ENCODE results near the gene CTPS2. TPM values are rescaled to one million over a fixed set of nuclear protein-coding genes. Genes with fewer than 3 reads are reported as not detected.

Gene CTPS2
- total RNA-seq, 1 experiment from 2014 or later, result 20.7 TPM

DNA sequence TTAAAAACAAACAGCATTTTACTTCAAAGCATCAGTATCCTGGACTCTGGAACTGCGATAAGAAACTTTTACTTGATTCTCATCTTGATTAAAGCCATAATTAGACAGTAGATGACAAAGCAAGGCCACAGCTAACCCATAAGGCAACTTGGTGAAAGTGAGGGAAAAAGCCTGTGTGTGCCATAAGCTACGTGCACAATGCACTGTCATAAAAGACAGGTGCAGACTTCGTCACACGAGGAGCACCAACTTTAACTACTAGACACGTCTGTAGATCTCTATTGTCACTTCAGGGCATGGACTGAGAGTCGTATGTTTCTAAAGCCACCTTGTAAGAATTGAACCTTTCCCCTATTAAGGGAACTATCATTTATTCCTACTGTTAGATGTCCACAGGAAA, 13.1 kb downstream of the CTPS2 start:
- Mint-ChIP-seq H3K4me3 (ENCODE audit: unreplicated experiment) (no peak overlapping the region), H3K36me3 (ENCODE audit: insufficient read depth, unreplicated experiment) (peaks cover 26% of the 10 kb centered on the region), H3K9me3 (ENCODE audit: unreplicated experiment) (no peaks in the 10 kb centered on the region), H3K27ac (ENCODE audit: unreplicated experiment) (no peak overlapping the region), H3K4me1 (ENCODE audit: low read depth, unreplicated experiment) (no peaks in the 10 kb centered on the region), H3K27me3 (ENCODE audit: insufficient read depth, unreplicated experiment) (no peaks in the 10 kb centered on the region)
- Histone ChIP-seq H3K4me1 (no peaks in the 10 kb centered on the region), H3K36me3 (ENCODE audit: control insufficient read depth, insufficient read depth, low read length) (no peaks in the 10 kb centered on the region), H3K27me3 (replicated peaks; ENCODE audit: control insufficient read depth, insufficient read depth, low read length) (no peaks in the 10 kb centered on the region), H3K4me3 (ENCODE audit: low read depth, low read length) (no peak overlapping the region), H3K9me3 (no peaks in the 10 kb centered on the region)
- no TSS peak for BruUV-seq (replicated peaks)
- DNase-seq, result no peak
- intact Hi-C loops (cut with micrococcal nuclease; ENCODE audit: unreplicated experiment), result loop anchor here (10.0 kb wide), 1 partner anchor 575 kb away; the partner anchor contains the start of gene GRPR
- ChIA-PET CTCF (no interaction called here), POLR2A (interaction anchor here (1.0 kb wide), 1 partner anchor 20 kb away, joined by 3 read pairs; no protein-coding TSS in a partner anchor)
- TF ChIP-seq, protein P1, sequence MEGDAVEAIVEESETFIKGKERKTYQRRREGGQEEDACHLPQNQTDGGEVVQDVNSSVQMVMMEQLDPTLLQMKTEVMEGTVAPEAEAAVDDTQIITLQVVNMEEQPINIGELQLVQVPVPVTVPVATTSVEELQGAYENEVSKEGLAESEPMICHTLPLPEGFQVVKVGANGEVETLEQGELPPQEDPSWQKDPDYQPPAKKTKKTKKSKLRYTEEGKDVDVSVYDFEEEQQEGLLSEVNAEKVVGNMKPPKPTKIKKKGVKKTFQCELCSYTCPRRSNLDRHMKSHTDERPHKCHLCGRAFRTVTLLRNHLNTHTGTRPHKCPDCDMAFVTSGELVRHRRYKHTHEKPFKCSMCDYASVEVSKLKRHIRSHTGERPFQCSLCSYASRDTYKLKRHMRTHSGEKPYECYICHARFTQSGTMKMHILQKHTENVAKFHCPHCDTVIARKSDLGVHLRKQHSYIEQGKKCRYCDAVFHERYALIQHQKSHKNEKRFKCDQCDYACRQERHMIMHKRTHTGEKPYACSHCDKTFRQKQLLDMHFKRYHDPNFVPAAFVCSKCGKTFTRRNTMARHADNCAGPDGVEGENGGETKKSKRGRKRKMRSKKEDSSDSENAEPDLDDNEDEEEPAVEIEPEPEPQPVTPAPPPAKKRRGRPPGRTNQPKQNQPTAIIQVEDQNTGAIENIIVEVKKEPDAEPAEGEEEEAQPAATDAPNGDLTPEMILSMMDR (IDR thresholded peaks at IDR 0.05; ENCODE audit: insufficient read depth in 1 of 2, low read depth in 1 of 2, low read length in 1 of 2, severe bottlenecking in 1 of 2, unreplicated experiment in 1 of 2), result no peak

DNA sequence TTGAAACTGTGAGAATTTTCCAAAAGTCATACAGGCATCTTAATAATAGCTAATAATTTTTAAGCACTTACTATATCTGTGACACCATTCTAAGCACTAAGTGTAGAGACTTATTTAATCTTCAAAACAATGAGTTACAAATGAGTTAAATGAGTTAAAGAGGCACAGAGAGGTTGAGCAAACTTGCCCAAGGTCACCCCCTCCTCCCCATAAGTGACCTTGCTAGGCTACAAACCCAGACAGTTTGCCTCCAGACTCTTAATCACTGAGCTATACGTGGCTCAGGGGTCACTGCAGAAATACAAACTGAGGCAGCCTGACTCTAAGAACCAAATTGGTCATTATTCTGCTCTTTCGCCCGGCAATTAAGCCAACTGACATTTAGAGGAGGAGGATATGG, 15.5 kb downstream of the CTPS2 start:
- Mint-ChIP-seq H3K27ac (ENCODE audit: unreplicated experiment) (no peak overlapping the region), H3K4me1 (ENCODE audit: low read depth, unreplicated experiment) (no peaks in the 10 kb centered on the region), H3K36me3 (ENCODE audit: insufficient read depth, unreplicated experiment) (peaks cover 31% of the 10 kb centered on the region), H3K4me3 (ENCODE audit: unreplicated experiment) (no peak overlapping the region), H3K27me3 (ENCODE audit: insufficient read depth, unreplicated experiment) (no peaks in the 10 kb centered on the region), H3K9me3 (ENCODE audit: unreplicated experiment) (no peaks in the 10 kb centered on the region)
- Histone ChIP-seq H3K36me3 (ENCODE audit: control insufficient read depth, insufficient read depth, low read length) (no peaks in the 10 kb centered on the region; the same call in 1 of the 2 replicates), H3K4me3 (ENCODE audit: low read depth, low read length) (no peak overlapping the region), H3K9me3 (no peaks in the 10 kb centered on the region), H3K27me3 (replicated peaks; ENCODE audit: control insufficient read depth, insufficient read depth, low read length) (no peaks in the 10 kb centered on the region), H3K4me1 (no peaks in the 10 kb centered on the region)
- CTCF ChIA-PET, result no interaction called here
- BruUV-seq (replicated peaks), result no TSS peak
- TF ChIP-seq, protein P1 (IDR thresholded peaks at IDR 0.05; ENCODE audit: insufficient read depth in 1 of 2, low read depth in 1 of 2, low read length in 1 of 2, severe bottlenecking in 1 of 2, unreplicated experiment in 1 of 2), result no peak
- intact Hi-C loops (cut with micrococcal nuclease; ENCODE audit: unreplicated experiment), result loop anchor here (10.0 kb wide), 1 partner anchor 572 kb away; the partner anchor contains the start of gene GRPR
- no peak for DNase-seq
- POLR2A ChIA-PET, result no interaction called here

DNA sequence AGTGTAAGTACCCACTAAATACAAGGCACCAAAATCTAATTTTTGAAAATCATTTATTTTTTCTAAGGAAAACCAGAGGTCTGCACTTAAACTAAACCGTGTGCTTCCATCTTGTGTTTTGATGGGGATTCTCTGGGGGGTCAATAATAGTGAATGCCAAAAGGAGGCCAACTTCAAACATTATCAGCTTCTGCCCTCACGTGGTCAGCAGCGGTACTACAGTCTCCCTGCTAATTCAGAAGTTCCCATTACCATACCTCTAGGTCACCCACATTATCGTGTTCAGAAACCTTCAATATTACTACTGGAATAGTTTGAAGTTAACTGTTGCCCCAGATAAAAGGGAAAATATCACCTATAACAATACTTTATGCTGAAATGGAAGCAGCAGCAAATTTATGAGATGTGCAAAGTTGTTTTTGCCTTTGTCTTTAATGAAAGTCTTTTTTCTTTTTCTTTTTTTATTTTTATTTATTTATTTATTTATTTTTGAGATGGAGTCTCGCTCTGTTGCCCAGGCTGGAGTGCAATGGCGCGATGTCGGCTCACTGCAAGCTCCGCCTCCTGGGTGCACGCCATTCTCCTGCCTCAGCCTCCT, 17.3 kb downstream of the CTPS2 start:
- ChIA-PET CTCF (no interaction called here), POLR2A (no interaction called here)
- Histone ChIP-seq H3K27me3 (replicated peaks; ENCODE audit: control insufficient read depth, insufficient read depth, low read length) (no peaks in the 10 kb centered on the region), H3K9me3 (no peaks in the 10 kb centered on the region), H3K4me1 (no peaks in the 10 kb centered on the region), H3K4me3 (ENCODE audit: low read depth, low read length) (no peak overlapping the region), H3K36me3 (ENCODE audit: control insufficient read depth, insufficient read depth, low read length) (no peaks in the 10 kb centered on the region; the same call in 1 of the 2 replicates)
- H3K36me3 Mint-ChIP-seq (ENCODE audit: insufficient read depth, unreplicated experiment), result peaks cover 32% of the 10 kb centered on the region
- BruUV-seq (replicated peaks), result no TSS peak
- TF ChIP-seq, protein P1 (IDR thresholded peaks at IDR 0.05; ENCODE audit: insufficient read depth in 1 of 2, low read depth in 1 of 2, low read length in 1 of 2, severe bottlenecking in 1 of 2, unreplicated experiment in 1 of 2), result peak; percentile 64 to 66
- no peaks in the 10 kb centered on the region for H3K4me1 Mint-ChIP-seq (ENCODE audit: low read depth, unreplicated experiment)
- H3K4me3 Mint-ChIP-seq (ENCODE audit: unreplicated experiment), result no peak overlapping the region
- peak; percentile 45 to 57 for DNase-seq
- no peaks in the 10 kb centered on the region for H3K27me3 Mint-ChIP-seq (ENCODE audit: insufficient read depth, unreplicated experiment)
- no peaks in the 10 kb centered on the region for H3K9me3 Mint-ChIP-seq (ENCODE audit: unreplicated experiment)
- intact Hi-C loops (cut with micrococcal nuclease; ENCODE audit: unreplicated experiment), result loop anchor here (10.0 kb wide), 1 partner anchor 570 kb away; the partner anchor contains the start of gene GRPR
- no peak overlapping the region for H3K27ac Mint-ChIP-seq (ENCODE audit: unreplicated experiment)
